CD1c-positive myeloid dendritic cell (primary cell): ENCODE data around the gene GPR176.

Experiments
- DNase-seq: peaks from one replicate; pipeline ENCODE4 v3.0.0-alpha.2; 2016; ENCODE audit errors: extremely low spot score

The GPR176 gene

DNA sequence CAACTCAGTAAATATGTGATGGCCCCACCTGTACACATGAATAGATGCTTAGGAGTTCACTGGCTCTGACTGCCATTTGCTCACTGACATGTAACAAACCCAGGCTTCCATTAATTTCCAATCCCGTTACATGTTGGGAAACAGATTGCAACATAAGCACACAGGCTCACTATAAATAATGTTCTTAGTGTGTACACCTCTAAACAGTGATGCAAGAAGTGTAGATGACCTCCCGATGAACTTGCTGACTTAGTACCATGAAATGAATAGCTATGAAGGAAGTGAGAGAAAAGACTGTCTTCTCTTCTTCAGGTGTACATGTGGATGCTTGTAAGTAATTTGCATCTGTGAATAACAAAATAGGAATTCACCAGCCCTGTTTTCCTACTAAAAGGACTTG, 116.0 kb downstream of the GPR176 start:
- no peak for DNase-seq

DNA sequence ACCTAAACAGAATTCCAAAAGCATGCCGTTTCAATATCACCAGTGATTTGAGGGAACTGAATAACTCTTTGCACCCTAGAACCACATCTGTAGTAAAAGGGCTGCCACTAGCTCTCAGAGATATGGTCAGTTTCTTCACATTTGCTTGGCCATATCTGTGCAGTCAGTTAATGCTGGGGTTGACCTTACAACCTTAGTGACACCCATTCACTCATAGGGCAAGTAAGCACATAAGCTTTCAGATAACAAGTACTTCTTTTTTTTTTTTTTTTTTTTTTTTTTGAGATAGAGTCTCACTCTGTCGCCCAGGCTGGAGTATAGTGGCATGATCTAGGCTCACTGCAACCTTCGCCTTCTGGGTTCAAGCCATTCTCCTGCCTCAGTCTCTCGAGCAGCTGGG, 117.0 kb downstream of the GPR176 start:
- DNase-seq, result no peak

DNA sequence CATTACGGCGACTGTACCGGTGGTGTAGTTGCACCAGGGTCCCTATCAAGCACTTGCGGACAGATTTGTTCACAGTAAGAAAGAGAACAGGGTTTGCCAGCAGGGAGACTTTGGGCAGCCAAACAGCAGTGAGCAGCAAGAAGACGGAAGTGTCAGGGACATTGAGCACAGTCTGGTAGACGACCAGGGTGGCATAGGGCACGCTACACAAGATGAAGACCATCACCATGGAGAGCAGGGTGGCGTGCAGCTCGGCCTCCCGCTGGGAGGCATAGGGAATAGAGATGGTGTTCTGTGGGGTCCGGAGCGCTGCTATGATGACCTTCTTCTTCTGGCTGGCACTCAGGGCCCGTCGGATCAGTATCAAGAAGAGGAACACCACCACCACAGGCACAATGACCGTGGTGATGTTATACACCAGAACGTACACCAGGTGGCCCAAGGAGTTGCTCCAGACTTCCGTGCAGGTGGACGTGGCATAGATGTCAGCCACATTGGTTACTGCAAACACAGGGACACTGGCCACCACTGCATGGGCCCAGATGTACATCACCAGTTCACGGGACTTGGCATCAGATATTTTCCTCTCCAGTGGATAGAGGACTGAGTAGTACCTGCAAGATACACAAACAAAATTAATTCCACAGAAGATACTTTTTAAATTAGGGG, 118.3 kb downstream of the GPR176 start:
- no peak for DNase-seq

DNA sequence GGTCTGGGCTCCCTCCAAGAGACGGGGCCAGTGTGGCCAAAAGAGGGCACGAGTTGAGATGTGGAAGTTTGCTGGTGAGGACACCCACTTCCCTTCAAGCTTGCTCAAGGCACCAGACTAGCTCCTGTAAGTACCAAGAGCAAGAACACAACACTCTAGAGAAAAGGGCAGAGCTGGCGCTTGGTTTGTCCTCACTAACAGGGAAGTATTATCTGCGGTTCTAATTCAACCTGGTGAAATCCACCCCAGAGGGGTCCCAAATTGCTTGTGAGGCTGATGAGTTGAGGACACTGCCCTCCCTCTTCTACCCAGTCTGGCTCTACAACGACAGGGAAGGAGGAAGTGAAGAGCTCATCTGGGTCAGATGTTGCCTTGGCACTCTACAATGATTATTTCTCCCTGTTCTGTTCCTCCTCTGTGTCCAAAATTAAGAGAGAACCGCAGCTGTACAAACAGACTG, 120.5 kb downstream of the GPR176 start:
- DNase-seq, result peak; percentile 39

DNA sequence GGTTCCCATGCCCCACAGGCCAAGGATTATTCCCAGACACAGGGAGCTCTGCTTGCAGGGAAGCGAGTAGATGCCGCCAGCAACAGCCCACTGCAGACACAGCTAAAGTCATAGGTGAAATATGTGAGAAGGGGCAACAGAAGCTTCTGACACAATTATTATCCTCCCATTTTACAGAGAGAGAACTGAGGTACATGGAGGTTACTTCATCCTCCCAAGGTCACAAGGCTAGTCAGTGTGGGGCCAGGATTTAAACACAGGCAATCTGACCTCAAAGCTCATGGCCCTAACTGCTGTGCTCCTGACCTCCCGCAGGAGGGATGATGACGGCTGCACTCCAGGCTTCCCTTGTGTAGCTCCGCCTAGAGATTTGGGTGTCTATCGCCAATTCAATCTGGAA, 121.7 kb downstream of the GPR176 start:
- DNase-seq, result no peak

DNA sequence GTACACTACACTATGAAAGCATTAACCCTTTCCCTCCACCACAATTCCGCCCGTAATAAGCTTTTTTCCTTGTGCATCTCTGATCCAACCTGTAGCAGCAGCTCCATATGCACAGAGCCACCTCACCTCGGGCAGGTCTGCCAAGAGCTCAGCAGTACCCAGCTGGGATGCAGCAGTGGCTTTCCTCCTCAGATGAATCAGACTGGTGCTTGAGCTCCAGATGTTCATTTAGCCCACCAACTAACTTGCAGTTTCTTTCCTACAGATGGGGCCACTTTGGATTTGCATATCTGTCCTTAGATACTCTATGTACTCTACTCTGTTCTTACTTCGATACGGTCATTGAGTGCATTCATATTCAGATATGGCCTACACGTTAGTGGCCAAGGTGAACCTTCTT, 122.7 kb downstream of the GPR176 start:
- DNase-seq, result no peak

DNA sequence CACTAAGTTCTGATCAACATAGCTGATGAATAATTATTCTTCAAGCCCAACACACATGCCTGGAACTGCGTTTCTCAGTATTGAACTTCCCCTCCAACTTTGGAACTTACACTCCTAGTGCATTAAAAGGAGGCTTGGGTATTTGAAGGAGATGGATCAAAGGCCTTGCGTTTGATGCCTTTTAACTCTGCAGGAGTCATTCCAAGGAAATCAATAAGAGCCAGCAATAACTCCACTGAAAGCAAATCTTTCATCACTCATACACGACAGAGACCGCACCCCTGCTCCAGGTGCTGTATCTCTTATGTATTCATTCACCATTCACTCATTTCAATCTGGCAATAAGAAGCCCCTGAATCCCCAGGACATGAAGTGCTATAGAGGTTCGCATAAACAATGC, 123.5 kb downstream of the GPR176 start:
- DNase-seq, result no peak

DNA sequence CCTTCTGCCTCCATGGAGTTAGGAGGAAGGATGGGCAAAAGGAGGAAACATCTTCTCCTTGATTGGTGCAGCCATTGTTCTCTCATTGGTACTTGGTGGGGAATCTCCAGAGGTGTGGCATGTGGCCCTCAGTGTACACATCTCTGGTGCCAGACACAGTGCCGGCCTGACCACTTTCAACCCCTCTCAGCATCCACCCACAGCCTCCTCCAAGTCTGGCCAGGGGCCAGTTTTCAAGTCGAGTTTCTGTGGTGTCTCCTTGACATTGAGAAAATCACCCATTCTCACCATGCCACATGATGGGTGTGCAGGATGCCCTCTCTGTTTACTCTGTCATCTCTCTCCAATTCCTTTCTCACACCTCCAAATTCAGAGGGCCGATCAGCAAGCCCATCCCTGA, 124.6 kb downstream of the GPR176 start:
- no peak for DNase-seq

DNA sequence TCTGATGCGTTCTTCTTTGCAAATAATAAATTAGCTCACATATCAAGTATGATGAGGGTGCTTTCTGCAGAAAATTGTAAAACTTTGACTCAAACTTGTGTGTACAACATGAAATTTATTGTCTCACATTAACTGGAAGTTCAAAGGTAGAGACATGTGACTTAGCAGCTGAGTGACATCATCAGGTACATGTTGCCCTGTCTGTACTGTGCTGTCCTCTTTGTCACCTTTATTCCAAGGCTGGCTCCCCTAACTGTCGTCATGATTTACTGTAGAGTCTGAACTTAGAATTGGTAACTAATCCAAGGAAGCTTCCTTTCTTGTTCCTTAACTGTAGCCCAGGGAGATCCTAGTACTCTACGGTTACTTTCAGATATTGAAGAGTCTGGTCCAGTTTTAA, 125.1 kb downstream of the GPR176 start:
- DNase-seq, result no peak

DNA sequence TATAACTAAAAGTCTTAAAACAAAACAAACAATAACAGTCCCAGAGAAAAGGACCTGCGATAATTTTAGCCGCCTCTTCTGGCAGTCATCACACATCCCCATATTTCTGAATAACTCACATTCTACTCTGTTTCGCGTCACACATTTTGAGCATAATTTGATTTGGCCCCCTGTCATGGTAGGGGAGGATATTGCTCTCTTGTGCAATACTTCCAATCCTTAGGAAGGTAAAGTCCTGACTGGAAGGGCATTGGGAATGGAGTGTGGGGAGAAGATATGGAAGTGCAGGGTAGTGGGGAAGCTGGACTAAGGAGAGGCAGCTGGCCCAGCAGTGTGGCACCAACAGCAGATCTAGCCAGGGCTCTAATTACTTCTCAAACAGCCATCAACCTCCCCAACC, 126.1 kb downstream of the GPR176 start:
- DNase-seq, result no peak

GRCh38 chr15:39792844-39793335, 127.2 kb downstream of the GPR176 start:
- no peak for DNase-seq

GRCh38 chr15:39792025-39792843, 127.8 kb downstream of the GPR176 start:
- no peak for DNase-seq

- no peak for DNase-seq
These were observed 130.3 kb downstream of the GPR176 start for GRCh38 chr15:39789736-39790135.

GRCh38 chr15:39788800-39789565, 131.1 kb downstream of the GPR176 start:
- DNase-seq, result no peak

DNA sequence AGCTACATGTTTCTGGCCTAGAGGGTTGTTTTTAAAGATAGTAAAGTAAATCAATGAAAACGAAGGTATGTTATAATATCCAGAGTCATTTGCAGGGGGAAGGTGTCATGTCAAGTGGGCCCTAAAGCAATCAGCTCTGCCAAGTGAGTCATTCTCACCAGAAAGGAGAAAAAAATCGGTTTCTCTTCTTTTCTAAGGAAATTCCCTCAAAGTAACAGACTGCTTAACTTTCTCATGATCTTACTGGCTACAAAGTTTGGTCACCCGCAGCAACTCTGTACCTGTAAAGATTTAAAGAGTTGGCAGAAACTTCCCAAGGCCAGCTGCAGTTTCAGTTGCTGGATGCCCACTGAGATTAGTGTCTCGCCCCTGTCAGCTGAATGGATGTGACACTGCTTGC, 132.0 kb downstream of the GPR176 start:
- DNase-seq, result no peak

DNA sequence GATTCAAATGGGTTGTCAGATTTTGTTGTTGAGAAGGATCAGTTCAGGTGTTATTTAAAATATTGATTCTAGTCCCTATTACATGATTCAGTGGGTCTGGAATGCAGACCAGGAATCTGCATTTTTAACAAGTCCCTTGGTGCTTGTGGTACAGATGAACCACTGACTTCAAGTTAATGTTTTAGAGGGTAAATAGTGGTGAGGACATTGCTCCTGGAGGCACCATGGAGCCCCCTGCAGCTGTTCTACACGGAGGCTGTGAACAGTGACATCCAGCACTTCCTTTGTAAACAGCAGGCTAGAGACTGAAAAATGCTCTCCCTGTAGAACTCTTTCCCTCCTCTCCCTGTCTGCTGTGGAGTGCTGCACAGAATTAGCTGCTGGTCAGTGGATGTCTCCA, 132.6 kb downstream of the GPR176 start:
- DNase-seq, result no peak

DNA sequence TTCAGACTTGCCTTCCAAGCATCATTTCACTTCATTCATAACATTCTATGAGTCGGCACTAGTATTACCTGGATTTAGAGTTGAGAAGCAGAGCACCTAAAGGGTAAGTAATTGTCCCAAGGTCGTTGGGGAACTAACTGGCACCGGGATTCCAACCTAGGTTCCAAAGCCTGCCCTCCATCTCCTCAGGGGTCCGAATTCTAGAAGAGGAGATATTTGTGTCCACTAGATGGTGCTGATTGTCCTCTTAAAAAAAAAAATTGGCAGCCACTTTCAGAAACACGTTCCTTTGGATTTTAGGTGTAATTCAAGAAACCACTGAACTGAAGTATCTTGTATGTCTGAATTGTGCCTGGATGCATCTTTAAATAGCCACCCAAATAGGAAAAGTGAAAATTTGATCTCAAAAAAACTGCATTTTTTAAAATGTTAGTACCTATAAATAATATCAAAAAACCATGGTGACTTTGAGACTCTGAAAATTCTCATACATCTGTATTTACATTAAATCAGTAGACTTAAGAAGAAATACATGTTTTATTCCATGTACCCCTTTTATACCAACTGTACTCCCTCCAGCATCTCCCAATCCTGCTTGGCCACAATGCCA, 133.5 kb downstream of the GPR176 start:
- peak; percentile 51 for DNase-seq

DNA sequence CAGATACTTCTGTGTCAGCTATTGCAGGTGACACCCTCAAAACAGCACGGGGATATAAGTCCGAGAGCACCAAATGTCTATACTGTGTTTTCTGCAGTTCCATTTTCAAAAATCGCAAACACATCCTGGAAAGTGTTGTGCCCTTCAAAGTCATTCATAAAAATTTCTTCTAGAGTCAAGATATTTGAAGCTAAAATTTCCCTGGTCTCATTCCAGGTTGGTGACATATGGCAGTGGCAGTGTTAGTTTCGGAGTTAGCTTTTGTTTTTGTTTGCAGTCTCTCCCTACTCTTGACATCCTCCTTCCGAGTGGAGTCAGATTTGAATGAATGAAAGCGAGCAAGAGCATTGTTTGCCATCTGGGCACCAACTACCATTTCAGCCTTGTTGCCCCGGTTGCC, 134.2 kb downstream of the GPR176 start:
- no peak for DNase-seq

GRCh38 chr15:39785139-39785538, 134.9 kb downstream of the GPR176 start:
- DNase-seq, result no peak

DNA sequence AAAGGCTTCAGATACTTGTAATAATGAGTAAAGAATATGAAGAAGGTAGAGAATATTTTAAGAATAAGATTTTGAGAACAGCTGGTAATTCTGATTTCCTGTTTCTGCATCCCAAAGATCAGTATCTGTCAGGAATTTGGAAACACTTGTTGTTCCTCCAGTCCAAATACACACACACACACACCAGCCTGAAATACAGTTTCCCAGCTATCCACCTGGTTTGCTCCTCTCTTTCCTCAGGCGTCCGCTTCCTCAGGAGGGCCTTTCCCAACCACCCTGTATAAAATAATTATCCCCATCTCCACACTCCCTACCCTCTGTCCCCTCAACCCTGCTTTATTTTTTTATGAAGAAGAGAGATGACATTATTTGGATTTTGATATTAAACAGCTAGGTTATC, 135.4 kb downstream of the GPR176 start:
- no peak for DNase-seq

DNA sequence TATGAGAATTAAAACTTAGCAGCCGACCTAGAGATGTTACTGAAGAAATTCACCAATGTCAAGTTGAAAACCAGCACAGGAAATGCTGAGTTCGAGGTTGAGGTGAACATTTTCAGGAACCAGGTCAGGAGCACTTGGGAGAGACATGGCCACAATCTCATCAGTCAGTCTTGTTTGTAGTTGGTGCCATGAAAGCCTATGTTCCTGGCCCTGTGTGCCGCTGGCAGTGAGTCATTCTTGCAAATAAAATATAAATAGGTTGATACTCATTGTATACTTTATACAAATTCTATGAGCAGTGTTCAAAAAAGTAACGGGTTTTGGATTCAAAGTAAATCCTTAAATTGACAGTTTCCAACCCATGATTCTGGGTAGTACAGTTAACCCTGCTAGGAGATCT, 135.9 kb downstream of the GPR176 start:
- DNase-seq, result no peak

- no peak for DNase-seq
These were observed 136.7 kb downstream of the GPR176 start for GRCh38 chr15:39783244-39783820.
